Caki2 (cell line): ENCODE measurements around the gene GNPTG. TPM values are rescaled to one million over a fixed set of nuclear protein-coding genes. Genes with fewer than 3 reads are reported as not detected.

Experiments
- DNase-seq: peaks from one replicate; pipeline ENCODE4 v3.0.0-alpha.2; 2015; ENCODE audit warnings: low read depth
- in situ Hi-C: cut with HindIII; loops from 2 replicates; pipeline ENCODE4 v1.10.0; 2016; ENCODE audit warnings: low sequenced_read_pairs, low pct_unique_long_range_greater_than_20kb, mixed read lengths
- total RNA-seq: library from RNA; depleted of rRNA; stranded (reverse); fragments of >200 nt; shearing (Covaris generic); gene quantifications from 2 replicates; pipeline ENCODE4 v1.2.3, GENCODE V29; 2014; ENCODE audit warnings: low replicate concordance

GNPTG gene
- total RNA-seq, 1 experiment from 2014 or later = 93.5 TPM

GRCh38 chr16:1330931-1331711 is 20.6 kb upstream of the GNPTG start:
- in situ Hi-C loops = no loop called here
- DNase-seq = no peak

GRCh38 chr16:1331712-1332617 is 19.8 kb upstream of the GNPTG start:
- in situ Hi-C loops = no loop called here
- DNase-seq = peak; percentile 84

- in situ Hi-C loops = no loop called here
- DNase-seq = no peak
Observed at GRCh38 chr16:1332618-1333148, 19.0 kb upstream of the GNPTG start.

GRCh38 chr16:1333149-1333812 is 18.4 kb upstream of the GNPTG start, which contains the start of gene BAIAP3:
Gene BAIAP3 (plus strand): TSS chr16:1333645. CDS start chr16:1338550, 4,905 bp downstream.
- DNase-seq = no peak
- in situ Hi-C loops = no loop called here

- DNase-seq = no peak
- in situ Hi-C loops = no loop called here
Observed at GRCh38 chr16:1333854-1334700, 17.7 kb upstream of the GNPTG start.

- in situ Hi-C loops = no loop called here
- DNase-seq = no peak
Observed at GRCh38 chr16:1334739-1335138, 17.0 kb upstream of the GNPTG start.

GRCh38 chr16:1335211-1335971 is 16.3 kb upstream of the GNPTG start:
- in situ Hi-C loops = no loop called here
- DNase-seq = no peak

GRCh38 chr16:1335996-1336395 is 15.7 kb upstream of the GNPTG start:
- in situ Hi-C loops = no loop called here
- no peak for DNase-seq

- DNase-seq = no peak
- in situ Hi-C loops = no loop called here
Observed at GRCh38 chr16:1336619-1337018, 15.1 kb upstream of the GNPTG start.

GRCh38 chr16:1337486-1337885 is 14.2 kb upstream of the GNPTG start:
- in situ Hi-C loops = no loop called here

GRCh38 chr16:1338119-1338730 is 13.5 kb upstream of the GNPTG start:
- no peak for DNase-seq
- in situ Hi-C loops = no loop called here

More at GRCh38 chr16:1337486-1337885, 14.2 kb upstream of the GNPTG start:
- no peak for DNase-seq

GRCh38 chr16:1338855-1339675 is 12.7 kb upstream of the GNPTG start:
- no peak for DNase-seq

GRCh38 chr16:1340730-1341494 is 10.8 kb upstream of the GNPTG start:
- in situ Hi-C loops = no loop called here
- no peak for DNase-seq

More at GRCh38 chr16:1338855-1339675, 12.7 kb upstream of the GNPTG start:
- in situ Hi-C loops = no loop called here

- in situ Hi-C loops = no loop called here
- DNase-seq = no peak
Observed at GRCh38 chr16:1341495-1342420, 10.0 kb upstream of the GNPTG start.
